Tibial nerve (tissue), 3 donors: ENCODE measurements around the gene NRXN3.

Experiments
- POLR2A ChIP-seq, 2 donors: fragments of 450-650 bp; IDR thresholded peaks; one replicate each; pipeline ENCODE4 v1.6.1; 2017; ENCODE audit warnings: antibody characterized with exemption in 2 of 2, mild to moderate bottlenecking in 2 of 2, moderate library complexity in 2 of 2
- TF ChIP-seq, protein P1 (sequence below), 5 experiments: fragments of 200-600 bp in 3 of 5; fragments of 450-650 bp in 2 of 5; sonication (generic) in 3 of 5; IDR thresholded peaks; one replicate each; pipeline ENCODE4 v1.5.1; 2016 to 2019; ENCODE audit warnings: antibody characterized with exemption in 5 of 5, mild to moderate bottlenecking in 3 of 5, moderate library complexity in 2 of 5

- TF ChIP-seq, protein P1, sequence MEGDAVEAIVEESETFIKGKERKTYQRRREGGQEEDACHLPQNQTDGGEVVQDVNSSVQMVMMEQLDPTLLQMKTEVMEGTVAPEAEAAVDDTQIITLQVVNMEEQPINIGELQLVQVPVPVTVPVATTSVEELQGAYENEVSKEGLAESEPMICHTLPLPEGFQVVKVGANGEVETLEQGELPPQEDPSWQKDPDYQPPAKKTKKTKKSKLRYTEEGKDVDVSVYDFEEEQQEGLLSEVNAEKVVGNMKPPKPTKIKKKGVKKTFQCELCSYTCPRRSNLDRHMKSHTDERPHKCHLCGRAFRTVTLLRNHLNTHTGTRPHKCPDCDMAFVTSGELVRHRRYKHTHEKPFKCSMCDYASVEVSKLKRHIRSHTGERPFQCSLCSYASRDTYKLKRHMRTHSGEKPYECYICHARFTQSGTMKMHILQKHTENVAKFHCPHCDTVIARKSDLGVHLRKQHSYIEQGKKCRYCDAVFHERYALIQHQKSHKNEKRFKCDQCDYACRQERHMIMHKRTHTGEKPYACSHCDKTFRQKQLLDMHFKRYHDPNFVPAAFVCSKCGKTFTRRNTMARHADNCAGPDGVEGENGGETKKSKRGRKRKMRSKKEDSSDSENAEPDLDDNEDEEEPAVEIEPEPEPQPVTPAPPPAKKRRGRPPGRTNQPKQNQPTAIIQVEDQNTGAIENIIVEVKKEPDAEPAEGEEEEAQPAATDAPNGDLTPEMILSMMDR (IDR thresholded peaks at IDR 0.05): no peak
- TF ChIP-seq POLR2A (IDR thresholded peaks at IDR 0.05): no peak
Observed at GRCh38 chr14:78586681-78587080, 416.5 kb downstream of the NRXN3 start.
